Upper lobe of right lung (tissue), 1 donor: ENCODE data around the gene CHRNA5. TPM values are rescaled to one million over a fixed set of nuclear protein-coding genes. Genes with fewer than 3 reads are reported as not detected.

Source experiments
- ATAC-seq: fragments of 200-7000 bp; cut with Tn5 transposase; one replicate; pipeline ENCODE4 v1.9.1; 2020; ENCODE audit warnings: mild to moderate bottlenecking, moderate library complexity
- DNase-seq: peaks from one replicate; pipeline ENCODE4 v3.0.0-alpha.2; 2020
- H3K27ac ChIP-seq: fragments of 200-600 bp; one replicate; pipeline ENCODE4 v1.8.0; 2022
- H3K27me3 ChIP-seq: fragments of 200-600 bp; one replicate; pipeline ENCODE4 v1.8.0; 2022; ENCODE audit warnings: mild to moderate bottlenecking
- H3K36me3 ChIP-seq: fragments of 200-600 bp; one replicate; pipeline ENCODE4 v1.8.0; 2022
- H3K4me1 ChIP-seq: fragments of 200-600 bp; one replicate; pipeline ENCODE4 v1.8.0; 2022
- H3K4me3 ChIP-seq: fragments of 200-600 bp; one replicate; pipeline ENCODE4 v1.8.0; 2022; ENCODE audit warnings: mild to moderate bottlenecking
- H3K9me3 ChIP-seq: fragments of 200-600 bp; one replicate; pipeline ENCODE4 v1.8.0; 2022
- intact Hi-C: fragments of 100-400 bp; cut with DNase I; formaldehyde crosslinking; loops from one replicate; pipeline ENCODE4 v1.11.0; 2022
- total RNA-seq: library from RNA; stranded (reverse); fragmentation: NEBNext Ultra II Directional; extraction: Animal tissue kit (Norgen Biotek cat#: 25700); gene quantifications from one replicate; pipeline ENCODE4 v1.2.1, GENCODE V29; 2021
- TF ChIP-seq, protein P1 (sequence below): fragments of 200-600 bp; IDR thresholded peaks from one replicate; pipeline ENCODE4 v1.8.0; 2022; ENCODE audit warnings: antibody characterized with exemption
- donor health status: DM: no; HTN: yes; CAD: no; lungs with severe emphysema.

Gene CHRNA5
- total RNA-seq, 1 donor from 2014 or later, result 1.2 TPM

DNA sequence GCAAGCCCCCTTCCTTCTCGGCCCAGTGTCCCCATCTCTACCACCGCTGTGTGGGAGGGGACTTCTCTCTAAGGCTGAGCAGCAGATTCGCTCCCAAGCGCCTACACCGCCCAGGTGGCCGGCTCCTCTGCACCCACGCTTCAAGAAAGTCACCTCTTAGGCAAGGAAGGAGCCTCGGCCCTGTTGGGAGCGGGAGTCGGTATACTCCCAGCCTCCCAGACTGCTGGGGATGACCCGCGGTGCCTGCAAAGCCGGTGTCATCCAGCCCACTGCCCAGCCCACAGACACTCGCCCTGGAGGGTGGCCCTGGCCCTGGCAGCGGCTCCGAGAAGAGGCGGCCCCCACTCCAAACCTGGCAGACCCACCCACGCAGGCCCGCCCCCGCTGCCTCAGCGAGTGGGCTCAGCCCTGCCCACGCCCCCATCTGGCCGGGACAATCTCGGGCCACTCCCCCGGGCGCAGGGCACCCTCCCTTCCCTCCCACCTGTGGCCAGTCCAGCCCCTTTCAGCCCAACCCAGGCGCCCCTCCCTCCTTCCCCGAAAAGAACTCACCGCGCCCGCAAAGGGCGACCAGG lies 75.3 kb downstream of the CHRNA5 start:
- TF ChIP-seq, protein P1, sequence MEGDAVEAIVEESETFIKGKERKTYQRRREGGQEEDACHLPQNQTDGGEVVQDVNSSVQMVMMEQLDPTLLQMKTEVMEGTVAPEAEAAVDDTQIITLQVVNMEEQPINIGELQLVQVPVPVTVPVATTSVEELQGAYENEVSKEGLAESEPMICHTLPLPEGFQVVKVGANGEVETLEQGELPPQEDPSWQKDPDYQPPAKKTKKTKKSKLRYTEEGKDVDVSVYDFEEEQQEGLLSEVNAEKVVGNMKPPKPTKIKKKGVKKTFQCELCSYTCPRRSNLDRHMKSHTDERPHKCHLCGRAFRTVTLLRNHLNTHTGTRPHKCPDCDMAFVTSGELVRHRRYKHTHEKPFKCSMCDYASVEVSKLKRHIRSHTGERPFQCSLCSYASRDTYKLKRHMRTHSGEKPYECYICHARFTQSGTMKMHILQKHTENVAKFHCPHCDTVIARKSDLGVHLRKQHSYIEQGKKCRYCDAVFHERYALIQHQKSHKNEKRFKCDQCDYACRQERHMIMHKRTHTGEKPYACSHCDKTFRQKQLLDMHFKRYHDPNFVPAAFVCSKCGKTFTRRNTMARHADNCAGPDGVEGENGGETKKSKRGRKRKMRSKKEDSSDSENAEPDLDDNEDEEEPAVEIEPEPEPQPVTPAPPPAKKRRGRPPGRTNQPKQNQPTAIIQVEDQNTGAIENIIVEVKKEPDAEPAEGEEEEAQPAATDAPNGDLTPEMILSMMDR, result no peak
- H3K4me1 ChIP-seq, result peaks cover 10% of the 10 kb centered on the region
- peak overlapping the region; percentile 45 for H3K4me3 ChIP-seq
- no peaks in the 10 kb centered on the region for H3K36me3 ChIP-seq
- no peaks in the 10 kb centered on the region for H3K9me3 ChIP-seq
- peak; percentile 59 for ATAC-seq
- no peak overlapping the region for H3K27ac ChIP-seq
- peaks cover 16% of the 10 kb centered on the region for H3K27me3 ChIP-seq
- DNase-seq, result no peak
- intact Hi-C loops, result no loop called here

DNA sequence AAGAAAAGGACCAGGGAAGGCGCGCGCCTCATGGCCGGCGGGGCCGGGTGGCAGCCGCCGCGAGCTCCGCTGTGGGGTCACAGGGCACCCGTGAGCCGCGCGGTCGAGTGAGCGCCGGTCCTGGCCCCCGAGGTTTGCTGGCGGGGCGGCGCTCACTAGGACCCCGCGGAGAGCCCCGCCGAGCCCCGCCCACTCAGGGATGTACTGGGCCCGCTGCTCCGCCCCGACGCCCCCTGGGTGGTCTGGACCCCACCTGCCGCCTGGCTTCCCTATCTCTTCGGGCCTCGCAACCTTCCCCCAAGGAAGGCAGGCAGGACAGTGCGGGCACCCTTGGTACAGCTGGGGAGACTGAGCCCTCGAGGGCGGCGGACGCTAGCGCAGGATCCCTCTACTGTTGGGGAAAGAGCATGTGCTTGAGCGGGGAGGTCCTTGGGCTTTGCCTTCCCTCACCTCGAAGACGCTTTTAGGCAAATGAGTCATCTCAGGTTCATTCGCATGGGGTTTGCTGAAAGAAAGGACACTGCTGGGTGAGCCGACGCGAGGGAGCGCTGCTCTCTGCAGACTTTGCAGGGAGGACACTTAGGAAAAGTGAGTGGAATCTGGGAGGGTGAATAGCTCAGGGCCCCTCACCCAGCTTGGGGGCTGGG lies 75.9 kb downstream of the CHRNA5 start, which contains the start of gene CHRNB4:
CHRNB4 (minus strand) TSS at position 109 of the 647 bp plus-strand sequence; CDS start at position 32, 77 bp downstream.
- intact Hi-C loops, result no loop called here
- peak; percentile 56 for ATAC-seq

DNA sequence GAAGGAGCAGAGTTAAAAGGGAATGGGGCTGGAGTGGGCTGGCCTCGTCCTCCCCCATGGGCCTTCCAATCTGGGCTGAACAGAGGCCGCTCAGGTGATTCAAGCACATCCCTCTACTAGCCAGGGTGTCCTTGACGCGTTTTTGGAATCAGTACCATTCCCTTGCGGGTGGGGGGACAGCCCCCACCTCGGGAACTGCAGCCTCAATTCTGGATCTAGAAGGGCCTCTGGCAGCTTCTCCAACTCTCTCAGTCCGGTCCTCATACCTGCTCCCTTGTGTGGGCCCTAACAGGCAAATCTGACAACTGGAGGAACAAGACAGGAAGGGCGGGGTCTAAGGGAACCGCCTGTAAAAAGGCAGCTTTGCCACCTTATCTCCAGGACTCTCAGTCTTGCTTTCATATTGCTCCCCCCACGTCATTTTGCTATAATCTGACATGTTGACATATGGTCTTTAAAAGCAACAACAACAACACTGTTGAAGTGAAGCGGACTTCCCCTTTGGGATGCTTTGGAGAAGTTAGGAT lies 76.5 kb downstream of the CHRNA5 start:
- peaks cover 16% of the 10 kb centered on the region for H3K27me3 ChIP-seq
- ATAC-seq (no peak), DNase-seq (peak; percentile 31)
- no peaks in the 10 kb centered on the region for H3K9me3 ChIP-seq
- TF ChIP-seq, protein P1, result no peak
- no peak overlapping the region for H3K4me3 ChIP-seq
- no peak overlapping the region for H3K27ac ChIP-seq
- peaks cover 10% of the 10 kb centered on the region for H3K4me1 ChIP-seq
- no peaks in the 10 kb centered on the region for H3K36me3 ChIP-seq
- intact Hi-C loops, result no loop called here

More for the DNA sequence above, 75.9 kb downstream of the CHRNA5 start, which contains the start of gene CHRNB4:
- Histone ChIP-seq H3K27ac (no peak within 1 kb of the TSS), H3K4me1 (peaks cover 10% of the 10 kb centered on the region), H3K27me3 (peaks cover 16% of the 10 kb centered on the region), H3K36me3 (no peaks in the 10 kb centered on the region), H3K4me3 (peak within 1 kb of the TSS; percentile 45), H3K9me3 (no peaks in the 10 kb centered on the region)
- TF ChIP-seq, protein P1, result no peak
- DNase-seq, result no peak

DNA sequence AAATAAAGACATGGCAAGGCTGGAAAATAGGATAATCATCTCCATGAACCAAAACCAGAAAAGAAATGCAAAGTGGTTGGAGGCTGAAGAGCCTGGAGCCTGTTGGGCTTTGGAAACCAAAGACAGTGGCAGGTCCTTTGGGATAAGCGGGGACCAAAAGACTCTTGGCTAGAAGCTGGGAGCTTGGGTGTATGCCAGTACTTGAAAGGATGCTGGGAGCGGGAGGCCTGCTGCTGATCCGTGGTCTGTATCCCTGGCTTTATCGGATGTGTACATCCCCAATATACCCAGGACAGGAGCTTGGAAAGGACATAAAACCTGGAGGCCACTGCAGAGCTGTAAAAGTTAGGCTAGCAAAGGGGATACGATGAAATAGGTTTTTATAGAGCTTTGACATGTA lies 77.0 kb downstream of the CHRNA5 start:
- DNase-seq (no peak), ATAC-seq (no peak)
- Histone ChIP-seq H3K9me3 (no peaks in the 10 kb centered on the region), H3K4me3 (no peak overlapping the region), H3K4me1 (peaks cover 10% of the 10 kb centered on the region), H3K36me3 (no peaks in the 10 kb centered on the region), H3K27ac (no peak overlapping the region), H3K27me3 (peaks cover 16% of the 10 kb centered on the region)
- intact Hi-C loops, result no loop called here
- TF ChIP-seq, protein P1, result no peak

Other genes starting within 250 kb of the CHRNA5 start
- gene CRABP1, start 225.2 kb upstream of the CHRNA5 start, total RNA-seq, result not detected
- gene IREB2, start 127.3 kb upstream of the CHRNA5 start, total RNA-seq, result 48.7 TPM
- 4.1 TPM for gene HYKK, start 57.9 kb upstream of the CHRNA5 start, total RNA-seq
- gene PSMA4, start 25.1 kb upstream of the CHRNA5 start, total RNA-seq, result 112 TPM
- gene CHRNA3, start 55.5 kb downstream of the CHRNA5 start, total RNA-seq, result not detected
- not detected for gene CHRNB4, start 75.7 kb downstream of the CHRNA5 start, total RNA-seq
- 9.1 TPM for gene ADAMTS7, start 245.9 kb downstream of the CHRNA5 start, total RNA-seq